DND-41 (cell line): ENCODE measurements around the gene TGM2.

Experiments used
- EZH2 ChIP-seq: IDR thresholded peaks from 3 replicates; pipeline ENCODE4 v1.6.1; 2012; ENCODE audit warnings: borderline replicate concordance, low read depth, mild to moderate bottlenecking, moderate library complexity, low read length, inconsistent platforms; ENCODE audit not compliant: severe bottlenecking
- TF ChIP-seq, protein P1 (sequence below): IDR thresholded peaks from 2 replicates; pipeline ENCODE4 v1.5.1; 2012; ENCODE audit warnings: borderline replicate concordance, low read length, moderate library complexity, mild to moderate bottlenecking; ENCODE audit not compliant: poor library complexity, severe bottlenecking; ENCODE audit errors: extremely low read depth

GRCh38 chr20:38120625-38120988, 44.5 kb downstream of the TGM2 start:
- TF ChIP-seq, protein P1, sequence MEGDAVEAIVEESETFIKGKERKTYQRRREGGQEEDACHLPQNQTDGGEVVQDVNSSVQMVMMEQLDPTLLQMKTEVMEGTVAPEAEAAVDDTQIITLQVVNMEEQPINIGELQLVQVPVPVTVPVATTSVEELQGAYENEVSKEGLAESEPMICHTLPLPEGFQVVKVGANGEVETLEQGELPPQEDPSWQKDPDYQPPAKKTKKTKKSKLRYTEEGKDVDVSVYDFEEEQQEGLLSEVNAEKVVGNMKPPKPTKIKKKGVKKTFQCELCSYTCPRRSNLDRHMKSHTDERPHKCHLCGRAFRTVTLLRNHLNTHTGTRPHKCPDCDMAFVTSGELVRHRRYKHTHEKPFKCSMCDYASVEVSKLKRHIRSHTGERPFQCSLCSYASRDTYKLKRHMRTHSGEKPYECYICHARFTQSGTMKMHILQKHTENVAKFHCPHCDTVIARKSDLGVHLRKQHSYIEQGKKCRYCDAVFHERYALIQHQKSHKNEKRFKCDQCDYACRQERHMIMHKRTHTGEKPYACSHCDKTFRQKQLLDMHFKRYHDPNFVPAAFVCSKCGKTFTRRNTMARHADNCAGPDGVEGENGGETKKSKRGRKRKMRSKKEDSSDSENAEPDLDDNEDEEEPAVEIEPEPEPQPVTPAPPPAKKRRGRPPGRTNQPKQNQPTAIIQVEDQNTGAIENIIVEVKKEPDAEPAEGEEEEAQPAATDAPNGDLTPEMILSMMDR, result no peak
- no peak for TF ChIP-seq EZH2
